ENCODE measurements around the gene SFSWAP.

The SFSWAP gene

GRCh38 chr12:131818821-131819585, 108.1 kb downstream of the SFSWAP start:
- peak overlapping the region; percentile 91 for H3K4me2 ChIP-seq
- H3K36me3 ChIP-seq, result no peaks in the 10 kb centered on the region
- peak; percentile 91 for TF ChIP-seq Cebpa-rat (IDR thresholded peaks at IDR 0.05)
- peaks cover 4% of the 10 kb centered on the region; the same call in 1 of the 2 replicates for H3K9me3 ChIP-seq
- H3K4me1 ChIP-seq, result peaks cover 52% of the 10 kb centered on the region
- H4K20me1 ChIP-seq, result no peaks in the 10 kb centered on the region
- no peak overlapping the region for H3K4me3 ChIP-seq
- H3K27ac ChIP-seq, result no peak overlapping the region; the same call in 1 of the 2 replicates
- H3K9ac ChIP-seq, result no peak overlapping the region
- no peaks in the 10 kb centered on the region for H3K27me3 ChIP-seq

GRCh38 chr12:131824450-131824849, 113.6 kb downstream of the SFSWAP start:
- Histone ChIP-seq H3K9ac (no peak overlapping the region), H3K4me3 (no peak overlapping the region), H3K27ac (no peak overlapping the region), H3K4me2 (no peak overlapping the region), H3K9me3 (no peaks in the 10 kb centered on the region), H3K4me1 (peaks cover 59% of the 10 kb centered on the region), H3K36me3 (no peaks in the 10 kb centered on the region), H4K20me1 (peaks cover 11% of the 10 kb centered on the region), H3K27me3 (peaks cover 12% of the 10 kb centered on the region)
- no peak for TF ChIP-seq Cebpa-rat (IDR thresholded peaks at IDR 0.05)

GRCh38 chr12:131825146-131825892, 114.4 kb downstream of the SFSWAP start:
- H3K36me3 ChIP-seq, result no peaks in the 10 kb centered on the region
- H3K27me3 ChIP-seq, result peaks cover 21% of the 10 kb centered on the region
- TF ChIP-seq Cebpa-rat (IDR thresholded peaks at IDR 0.05), result no peak
- H3K4me1 ChIP-seq, result peaks cover 61% of the 10 kb centered on the region
- H4K20me1 ChIP-seq, result peaks cover 19% of the 10 kb centered on the region
- H3K27ac ChIP-seq, result no peak overlapping the region
- H3K4me3 ChIP-seq, result no peak overlapping the region
- no peaks in the 10 kb centered on the region for H3K9me3 ChIP-seq
- H3K4me2 ChIP-seq, result peak overlapping the region; percentile 59
- H3K9ac ChIP-seq, result no peak overlapping the region

- no peak overlapping the region for H3K9ac ChIP-seq
- H3K4me3 ChIP-seq, result no peak overlapping the region
- H3K4me1 ChIP-seq, result peaks cover 61% of the 10 kb centered on the region
- H3K9me3 ChIP-seq, result no peaks in the 10 kb centered on the region
- H4K20me1 ChIP-seq, result peaks cover 29% of the 10 kb centered on the region
- H3K36me3 ChIP-seq, result no peaks in the 10 kb centered on the region
- H3K27me3 ChIP-seq, result peaks cover 31% of the 10 kb centered on the region
- peak overlapping the region; percentile 59 for H3K4me2 ChIP-seq
- TF ChIP-seq Cebpa-rat (IDR thresholded peaks at IDR 0.05), result no peak
- H3K27ac ChIP-seq, result no peak overlapping the region; the same call in 1 of the 2 replicates
Measured at GRCh38 chr12:131826097-131826928, 115.4 kb downstream of the SFSWAP start.

GRCh38 chr12:131827961-131828534, 117.2 kb downstream of the SFSWAP start, which contains the start of gene MMP17:
TSS of gene MMP17 (plus strand) at chr12:131828393. CDS start at chr12:131828495, 102 bp downstream.
- H3K4me3 ChIP-seq, result peak within 1 kb of the TSS; percentile 77
- peaks cover 41% of the 10 kb centered on the region for H4K20me1 ChIP-seq
- H3K36me3 ChIP-seq, result no peaks in the 10 kb centered on the region
- peak within 1 kb of the TSS; percentile 96 for H3K4me2 ChIP-seq
- peaks cover 68% of the 10 kb centered on the region for H3K4me1 ChIP-seq
- no peaks in the 10 kb centered on the region for H3K9me3 ChIP-seq
- H3K27ac ChIP-seq, result peak within 1 kb of the TSS; percentile 76
- H3K27me3 ChIP-seq, result peaks cover 43% of the 10 kb centered on the region
- peak within 1 kb of the TSS; percentile 78 for H3K9ac ChIP-seq
- no peak for TF ChIP-seq Cebpa-rat (IDR thresholded peaks at IDR 0.05)

- TF ChIP-seq Cebpa-rat (IDR thresholded peaks at IDR 0.05), result no peak
- Histone ChIP-seq H3K9ac (peak overlapping the region; percentile 78), H4K20me1 (peaks cover 48% of the 10 kb centered on the region)
Measured at GRCh38 chr12:131828671-131829355, 117.9 kb downstream of the SFSWAP start.

GRCh38 chr12:131829356-131829747, 118.5 kb downstream of the SFSWAP start:
- Histone ChIP-seq H4K20me1 (peaks cover 51% of the 10 kb centered on the region), H3K9me3 (no peaks in the 10 kb centered on the region), H3K4me1 (peaks cover 81% of the 10 kb centered on the region), H3K4me2 (peak overlapping the region; percentile 96), H3K9ac (peak overlapping the region; percentile 78), H3K27me3 (peaks cover 48% of the 10 kb centered on the region), H3K36me3 (no peaks in the 10 kb centered on the region), H3K27ac (peak overlapping the region; percentile 76), H3K4me3 (peak overlapping the region; percentile 77)
- no peak for TF ChIP-seq Cebpa-rat (IDR thresholded peaks at IDR 0.05)

More at GRCh38 chr12:131828671-131829355, 117.9 kb downstream of the SFSWAP start:
- Histone ChIP-seq H3K27ac (peak overlapping the region; percentile 76), H3K9me3 (no peaks in the 10 kb centered on the region), H3K4me1 (peaks cover 75% of the 10 kb centered on the region), H3K4me2 (peak overlapping the region; percentile 96), H3K36me3 (no peaks in the 10 kb centered on the region), H3K27me3 (peaks cover 48% of the 10 kb centered on the region), H3K4me3 (peak overlapping the region; percentile 77)

GRCh38 chr12:131829791-131830334, 119.0 kb downstream of the SFSWAP start:
- Histone ChIP-seq H3K27ac (peak overlapping the region; percentile 15; the same call in 1 of the 2 replicates), H3K4me3 (peak overlapping the region; percentile 77)

More at GRCh38 chr12:131829791-131830334, 119.0 kb downstream of the SFSWAP start:
- Histone ChIP-seq H3K9me3 (no peaks in the 10 kb centered on the region), H4K20me1 (peaks cover 54% of the 10 kb centered on the region), H3K27me3 (peaks cover 48% of the 10 kb centered on the region), H3K36me3 (no peaks in the 10 kb centered on the region), H3K9ac (peak overlapping the region; percentile 78), H3K4me2 (peak overlapping the region; percentile 96), H3K4me1 (peaks cover 86% of the 10 kb centered on the region)
- TF ChIP-seq Cebpa-rat (IDR thresholded peaks at IDR 0.05), result no peak

All from BLaER1 (cell line).